GM18505 (cell line): Measurements from ENCODE around the gene ERGIC1.

Experiments
- ATAC-seq: cut with Tn5 transposase; IDR thresholded peaks from one replicate; pipeline ENCODE4 v1.9.1; 2021; ENCODE audit not compliant: unreplicated experiment
- POLR2A ChIP-seq: IDR thresholded peaks from 4 replicates; pipeline ENCODE4 v1.6.1; 2011; ENCODE audit warnings: borderline replicate concordance; ENCODE audit not compliant: insufficient read depth, insufficient read length; ENCODE audit errors: extremely low read depth

ERGIC1 gene

GRCh38 chr5:172815631-172816030 is 18.4 kb upstream of the ERGIC1 start:
- ATAC-seq: no peak
- TF ChIP-seq POLR2A: no peak

GRCh38 chr5:172816925-172817562 is 17.0 kb upstream of the ERGIC1 start:
- ATAC-seq: no peak
- no peak for TF ChIP-seq POLR2A

GRCh38 chr5:172817664-172818063 is 16.4 kb upstream of the ERGIC1 start:
- TF ChIP-seq POLR2A: no peak
- ATAC-seq: no peak

- TF ChIP-seq POLR2A: no peak
Measured at GRCh38 chr5:172818081-172818480, 16.0 kb upstream of the ERGIC1 start.

GRCh38 chr5:172819569-172819968 is 14.5 kb upstream of the ERGIC1 start:
- no peak for ATAC-seq
- no peak for TF ChIP-seq POLR2A

More at GRCh38 chr5:172818081-172818480, 16.0 kb upstream of the ERGIC1 start:
- no peak for ATAC-seq

GRCh38 chr5:172820046-172820767 is 13.8 kb upstream of the ERGIC1 start:
- no peak for ATAC-seq
- no peak for TF ChIP-seq POLR2A

GRCh38 chr5:172821340-172821985 is 12.6 kb upstream of the ERGIC1 start:
- no peak for TF ChIP-seq POLR2A
- no peak for ATAC-seq

GRCh38 chr5:172823840-172824362 is 10.2 kb upstream of the ERGIC1 start:
- ATAC-seq: no peak
- no peak for TF ChIP-seq POLR2A

- ATAC-seq: no peak
Measured at GRCh38 chr5:172825610-172826204, 8.3 kb upstream of the ERGIC1 start.

GRCh38 chr5:172827841-172828240 is 6.2 kb upstream of the ERGIC1 start:
- ATAC-seq: no peak
- TF ChIP-seq POLR2A: no peak

More at GRCh38 chr5:172825610-172826204, 8.3 kb upstream of the ERGIC1 start:
- TF ChIP-seq POLR2A: no peak

GRCh38 chr5:172828911-172829431 is 5.1 kb upstream of the ERGIC1 start:
- TF ChIP-seq POLR2A: no peak
- no peak for ATAC-seq

GRCh38 chr5:172830275-172830799 is 3.7 kb upstream of the ERGIC1 start:
- no peak for TF ChIP-seq POLR2A
- no peak for ATAC-seq
